GM13976 (cell line): ENCODE data around the gene ALKBH8.
A peak's percentile ranks its signal among the peaks of the same experiment; 100 is the strongest.

Experiments
- DNase-seq: peaks from one replicate; pipeline ENCODE4 v3.0.0; 2012; ENCODE audit warnings: low spot score
- CTCF ChIP-seq: IDR thresholded peaks from 2 replicates; pipeline ENCODE4 v1.5.1; 2012; ENCODE audit warnings: borderline replicate concordance, mild to moderate bottlenecking; ENCODE audit not compliant: insufficient read depth; ENCODE audit errors: extremely low read depth, missing control alignments, control extremely low read depth
- in situ Hi-C: fragments of 300-500 bp; cut with MboI; formaldehyde crosslinking; loops from one replicate; pipeline ENCODE4 v1.12.0; 2022; ENCODE audit warnings: low sequenced_read_pairs, mixed read lengths, inconsistent platforms; ENCODE audit not compliant: unreplicated experiment

ALKBH8 gene

GRCh38 chr11:107565219-107565937 is at the start of gene ALKBH8:
Gene ALKBH8, minus strand, starts transcription at chr11:107565735. Its CDS starts 4,842 bp downstream, at chr11:107560893.
- TF ChIP-seq CTCF, result no peak
- peak; percentile 77 for DNase-seq
- in situ Hi-C loops, result no loop called here

- in situ Hi-C loops, result no loop called here
- no peak for TF ChIP-seq CTCF
- DNase-seq, result no peak
These were observed 46.9 kb upstream of the ALKBH8 start for GRCh38 chr11:107612445-107612844.

GRCh38 chr11:107609400-107610218 is 44.1 kb upstream of the ALKBH8 start:
- no peak for DNase-seq
- no peak for TF ChIP-seq CTCF
- in situ Hi-C loops, result no loop called here

- TF ChIP-seq CTCF, result no peak
- DNase-seq, result no peak
- in situ Hi-C loops, result no loop called here
These were observed 43.3 kb upstream of the ALKBH8 start for GRCh38 chr11:107608809-107609208.

GRCh38 chr11:107606141-107606540 is 40.6 kb upstream of the ALKBH8 start:
- no peak for DNase-seq
- in situ Hi-C loops, result no loop called here
- no peak for TF ChIP-seq CTCF

GRCh38 chr11:107605061-107606006 is 39.8 kb upstream of the ALKBH8 start:
- in situ Hi-C loops, result no loop called here
- DNase-seq, result no peak
- no peak for TF ChIP-seq CTCF
